ENCODE measurements around the gene HOOK2.

- TF ChIP-seq, protein P1, sequence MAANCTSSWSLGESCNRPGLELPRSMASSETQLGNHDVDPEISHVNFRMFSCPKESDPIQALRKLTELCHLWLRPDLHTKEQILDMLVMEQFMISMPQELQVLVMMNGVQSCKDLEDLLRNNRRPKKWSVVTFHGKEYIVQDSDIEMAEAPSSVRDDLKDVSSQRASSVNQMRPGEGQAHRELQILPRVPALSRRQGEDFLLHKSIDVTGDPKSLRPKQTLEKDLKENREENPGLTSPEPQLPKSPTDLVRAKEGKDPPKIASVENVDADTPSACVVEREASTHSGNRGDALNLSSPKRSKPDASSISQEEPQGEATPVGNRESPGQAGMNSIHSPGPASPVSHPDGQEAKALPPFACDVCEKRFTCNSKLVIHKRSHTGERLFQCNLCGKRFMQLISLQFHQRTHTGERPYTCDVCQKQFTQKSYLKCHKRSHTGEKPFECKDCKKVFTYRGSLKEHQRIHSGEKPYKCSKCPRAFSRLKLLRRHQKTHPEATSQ (tag by site-specific recombination; IDR thresholded peaks at IDR 0.05) = no peak
- TF ChIP-seq, protein P2, sequence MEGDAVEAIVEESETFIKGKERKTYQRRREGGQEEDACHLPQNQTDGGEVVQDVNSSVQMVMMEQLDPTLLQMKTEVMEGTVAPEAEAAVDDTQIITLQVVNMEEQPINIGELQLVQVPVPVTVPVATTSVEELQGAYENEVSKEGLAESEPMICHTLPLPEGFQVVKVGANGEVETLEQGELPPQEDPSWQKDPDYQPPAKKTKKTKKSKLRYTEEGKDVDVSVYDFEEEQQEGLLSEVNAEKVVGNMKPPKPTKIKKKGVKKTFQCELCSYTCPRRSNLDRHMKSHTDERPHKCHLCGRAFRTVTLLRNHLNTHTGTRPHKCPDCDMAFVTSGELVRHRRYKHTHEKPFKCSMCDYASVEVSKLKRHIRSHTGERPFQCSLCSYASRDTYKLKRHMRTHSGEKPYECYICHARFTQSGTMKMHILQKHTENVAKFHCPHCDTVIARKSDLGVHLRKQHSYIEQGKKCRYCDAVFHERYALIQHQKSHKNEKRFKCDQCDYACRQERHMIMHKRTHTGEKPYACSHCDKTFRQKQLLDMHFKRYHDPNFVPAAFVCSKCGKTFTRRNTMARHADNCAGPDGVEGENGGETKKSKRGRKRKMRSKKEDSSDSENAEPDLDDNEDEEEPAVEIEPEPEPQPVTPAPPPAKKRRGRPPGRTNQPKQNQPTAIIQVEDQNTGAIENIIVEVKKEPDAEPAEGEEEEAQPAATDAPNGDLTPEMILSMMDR (tag by site-specific recombination; IDR thresholded peaks at IDR 0.05) = no peak
- TF ChIP-seq ZBTB17 (tag by site-specific recombination; IDR thresholded peaks at IDR 0.05) (no peak), ZNF10 (tag by site-specific recombination; IDR thresholded peaks at IDR 0.05) (no peak), SETDB1 (IDR thresholded peaks at IDR 0.05; ENCODE audit: insufficient read length, low read length) (no peak), YY1 (tag by site-specific recombination; IDR thresholded peaks at IDR 0.05) (no peak), ZNF558 (tag by site-specific recombination; IDR thresholded peaks at IDR 0.05) (no peak)
- TF ChIP-seq, protein P3, sequence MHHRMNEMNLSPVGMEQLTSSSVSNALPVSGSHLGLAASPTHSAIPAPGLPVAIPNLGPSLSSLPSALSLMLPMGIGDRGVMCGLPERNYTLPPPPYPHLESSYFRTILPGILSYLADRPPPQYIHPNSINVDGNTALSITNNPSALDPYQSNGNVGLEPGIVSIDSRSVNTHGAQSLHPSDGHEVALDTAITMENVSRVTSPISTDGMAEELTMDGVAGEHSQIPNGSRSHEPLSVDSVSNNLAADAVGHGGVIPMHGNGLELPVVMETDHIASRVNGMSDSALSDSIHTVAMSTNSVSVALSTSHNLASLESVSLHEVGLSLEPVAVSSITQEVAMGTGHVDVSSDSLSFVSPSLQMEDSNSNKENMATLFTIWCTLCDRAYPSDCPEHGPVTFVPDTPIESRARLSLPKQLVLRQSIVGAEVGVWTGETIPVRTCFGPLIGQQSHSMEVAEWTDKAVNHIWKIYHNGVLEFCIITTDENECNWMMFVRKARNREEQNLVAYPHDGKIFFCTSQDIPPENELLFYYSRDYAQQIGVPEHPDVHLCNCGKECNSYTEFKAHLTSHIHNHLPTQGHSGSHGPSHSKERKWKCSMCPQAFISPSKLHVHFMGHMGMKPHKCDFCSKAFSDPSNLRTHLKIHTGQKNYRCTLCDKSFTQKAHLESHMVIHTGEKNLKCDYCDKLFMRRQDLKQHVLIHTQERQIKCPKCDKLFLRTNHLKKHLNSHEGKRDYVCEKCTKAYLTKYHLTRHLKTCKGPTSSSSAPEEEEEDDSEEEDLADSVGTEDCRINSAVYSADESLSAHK (tag by site-specific recombination; IDR thresholded peaks at IDR 0.05) = no peak
Measured at GRCh38 chr19:12748489-12748888, 26.9 kb downstream of the HOOK2 start.

All from HEK293 (cell line).